Activated effector memory CD4-positive, alpha-beta T cell treated with anti-CD3 and anti-CD28 coated beads, Interleukin-2, amount 50 U/mL, for 16 hours (primary cell): Measurements from ENCODE around the gene ADIPOR1.

Experiments used
- DNase-seq: peaks from one replicate; pipeline ENCODE4 v3.0.0-alpha.2; 2020

The ADIPOR1 gene

GRCh38 chr1:202968895-202969295, 10.8 kb upstream of the ADIPOR1 start:
- no peak for DNase-seq

GRCh38 chr1:202968351-202968750, 10.2 kb upstream of the ADIPOR1 start:
- no peak for DNase-seq

- no peak for DNase-seq
Observed at GRCh38 chr1:202967684-202968281, 9.7 kb upstream of the ADIPOR1 start.

GRCh38 chr1:202966006-202966898, 8.1 kb upstream of the ADIPOR1 start:
- DNase-seq, result no peak

- DNase-seq, result no peak
Observed at GRCh38 chr1:202965422-202965821, 7.3 kb upstream of the ADIPOR1 start.

GRCh38 chr1:202964791-202965410, 6.8 kb upstream of the ADIPOR1 start:
- no peak for DNase-seq

- DNase-seq, result no peak
Observed at GRCh38 chr1:202961220-202961880, 3.2 kb upstream of the ADIPOR1 start.

GRCh38 chr1:202959276-202959620, 1.1 kb upstream of the ADIPOR1 start:
- no peak for DNase-seq

- DNase-seq, result peak; percentile 67
Observed at GRCh38 chr1:202958544-202959275, 598 bp upstream of the ADIPOR1 start.

GRCh38 chr1:202956969-202957368, 1.1 kb downstream of the ADIPOR1 start:
- no peak for DNase-seq

GRCh38 chr1:202954057-202954745, 3.9 kb downstream of the ADIPOR1 start:
- no peak for DNase-seq

- DNase-seq, result no peak
Observed at GRCh38 chr1:202953392-202953791, 4.7 kb downstream of the ADIPOR1 start.

GRCh38 chr1:202952818-202953217, 5.3 kb downstream of the ADIPOR1 start:
- DNase-seq, result no peak

GRCh38 chr1:202952099-202952498, 6.0 kb downstream of the ADIPOR1 start:
- DNase-seq, result no peak

GRCh38 chr1:202951437-202951836, 6.7 kb downstream of the ADIPOR1 start:
- DNase-seq, result no peak

- DNase-seq, result no peak
Observed at GRCh38 chr1:202945483-202945882, 12.6 kb downstream of the ADIPOR1 start.

GRCh38 chr1:202944438-202944921, 13.6 kb downstream of the ADIPOR1 start:
- DNase-seq, result no peak

- no peak for DNase-seq
Observed at GRCh38 chr1:202942426-202942825, 15.7 kb downstream of the ADIPOR1 start.

GRCh38 chr1:202941372-202941771, 16.7 kb downstream of the ADIPOR1 start:
- DNase-seq, result no peak

GRCh38 chr1:202940561-202940960, 17.6 kb downstream of the ADIPOR1 start:
- no peak for DNase-seq

GRCh38 chr1:202938287-202938925, 19.7 kb downstream of the ADIPOR1 start:
- no peak for DNase-seq
